Muscle of back (tissue), 11 donors: ENCODE measurements around the gene FIBCD1. TPM values are rescaled to one million over a fixed set of nuclear protein-coding genes. Genes with fewer than 3 reads are reported as not detected.
A peak's percentile ranks its signal among the peaks of the same experiment; 100 is the strongest.
"Not testable (repeated sequence)": the region's sequence is repeated elsewhere in the genome, so short reads cannot be mapped to it uniquely, and the experiment has no call there.

Experiments used
- DNase-seq, 3 donors: peaks; one replicate each; pipeline versions ENCODE4 v3.0.0 to v3.0.0-alpha.2; 2013
- polyA plus RNA-seq, 10 donors: library from polyadenylated mRNA; unstranded; fragments of 120-200 nt; gene quantifications; one replicate each; pipeline ENCODE4 v1.2.1, GENCODE V29; 2013; ENCODE audit not compliant: insufficient read length in 10 of 10

Gene FIBCD1
- polyA plus RNA-seq, 10 donors, result 0.12 to 0.22 TPM; not detected in 8

DNA sequence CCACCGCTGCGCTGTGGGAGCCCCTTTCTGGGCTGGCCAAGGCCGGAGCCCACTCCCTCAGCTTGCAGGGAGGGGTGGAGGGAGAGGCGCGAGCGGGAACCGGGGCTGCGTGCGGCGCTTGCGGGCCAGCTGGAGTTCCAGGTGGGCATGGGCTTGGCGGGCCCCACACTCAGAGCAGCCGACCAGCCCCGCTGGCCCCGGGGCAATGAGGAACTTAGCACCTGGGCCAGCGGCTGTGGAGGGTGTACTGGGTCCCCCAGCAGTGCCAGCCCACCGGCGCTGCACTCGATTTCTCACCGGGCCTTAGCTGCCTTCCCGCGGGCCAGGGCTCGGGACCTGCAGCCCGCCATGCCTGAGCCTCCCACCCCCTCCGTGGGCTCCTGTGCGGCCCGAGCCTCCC is 29.0 kb downstream of the FIBCD1 start:
- not testable (repeated sequence) for DNase-seq

GRCh38 chr9:130908878-130909355 is 30.1 kb downstream of the FIBCD1 start:
- no peak for DNase-seq

GRCh38 chr9:130908146-130908877 is 30.7 kb downstream of the FIBCD1 start:
- no peak for DNase-seq

DNA sequence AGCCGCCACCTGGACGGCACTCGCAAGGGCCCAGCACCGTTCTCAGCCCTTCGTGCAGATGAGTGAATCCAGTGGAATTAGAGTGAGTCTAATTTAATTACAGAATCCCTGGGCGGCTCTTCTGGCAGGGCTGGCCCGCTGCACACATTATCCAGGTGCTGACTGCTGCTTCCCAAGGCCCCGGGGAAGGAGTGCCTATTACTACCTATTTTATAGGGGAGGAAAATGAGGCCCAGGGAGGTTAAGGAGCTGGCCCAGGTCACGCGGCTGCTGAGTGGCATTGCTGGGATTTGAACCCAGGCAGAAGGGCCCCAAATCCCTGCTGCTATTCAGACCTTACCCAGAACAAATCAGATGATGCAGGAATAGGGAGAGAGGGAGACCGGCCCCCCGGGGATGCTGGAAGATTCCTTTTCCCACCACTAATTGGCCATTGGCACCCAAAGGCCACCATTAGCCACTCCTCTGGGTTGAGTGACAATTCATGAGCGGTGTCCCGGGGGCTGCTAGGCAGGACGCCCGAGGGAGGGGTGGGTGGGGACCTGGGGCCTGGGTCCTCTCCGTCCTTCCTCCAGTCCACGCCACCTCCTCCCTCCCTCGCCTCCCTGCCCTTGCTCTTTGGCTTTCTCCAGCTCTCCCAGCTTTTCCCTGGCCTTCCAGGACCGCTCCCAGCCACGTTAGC is 32.2 kb downstream of the FIBCD1 start:
- no peak for DNase-seq

DNA sequence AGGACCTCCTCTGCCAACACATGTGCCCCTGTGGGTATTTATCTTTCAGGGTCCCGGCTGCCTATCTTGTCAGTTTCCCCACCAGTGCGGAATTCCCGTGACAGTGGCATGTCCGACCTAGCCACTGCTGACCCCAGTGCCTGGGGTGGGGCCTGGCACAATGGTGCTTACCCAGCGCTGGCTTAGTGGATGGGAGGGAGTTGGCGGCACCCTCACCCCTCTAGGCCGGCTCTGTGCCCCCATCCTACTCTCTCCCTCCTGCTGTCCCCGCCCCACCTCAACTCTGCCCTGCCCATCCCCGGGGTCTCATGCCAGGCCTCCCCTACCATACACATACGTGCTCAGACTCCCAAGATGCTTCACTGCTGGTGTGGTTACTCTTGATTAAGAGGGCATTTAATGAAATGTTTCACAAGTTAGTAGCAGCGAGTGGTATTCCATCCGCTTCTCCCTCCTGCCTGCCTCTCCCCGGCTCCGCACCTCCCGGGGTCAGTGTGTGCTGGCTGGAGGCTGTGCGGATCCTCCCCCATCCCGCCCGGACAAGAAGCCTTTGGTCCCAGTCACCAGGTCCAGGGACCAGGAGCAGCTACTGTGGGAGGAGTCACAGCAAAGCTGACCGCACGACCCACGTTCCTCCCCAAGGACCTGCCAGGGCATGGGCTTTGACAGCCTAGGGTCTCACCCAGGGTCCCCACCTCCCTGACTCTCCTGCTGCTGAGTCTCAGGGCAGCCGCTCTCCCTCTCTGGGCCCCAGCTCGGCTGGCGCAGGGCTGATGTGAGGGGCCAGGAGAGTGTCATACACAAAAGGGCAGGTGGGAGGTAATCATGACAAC is 32.9 kb downstream of the FIBCD1 start:
- DNase-seq, result no peak

GRCh38 chr9:130905125-130905901 is 33.7 kb downstream of the FIBCD1 start:
- no peak for DNase-seq

GRCh38 chr9:130904070-130905044 is 34.7 kb downstream of the FIBCD1 start:
- no peak for DNase-seq

DNA sequence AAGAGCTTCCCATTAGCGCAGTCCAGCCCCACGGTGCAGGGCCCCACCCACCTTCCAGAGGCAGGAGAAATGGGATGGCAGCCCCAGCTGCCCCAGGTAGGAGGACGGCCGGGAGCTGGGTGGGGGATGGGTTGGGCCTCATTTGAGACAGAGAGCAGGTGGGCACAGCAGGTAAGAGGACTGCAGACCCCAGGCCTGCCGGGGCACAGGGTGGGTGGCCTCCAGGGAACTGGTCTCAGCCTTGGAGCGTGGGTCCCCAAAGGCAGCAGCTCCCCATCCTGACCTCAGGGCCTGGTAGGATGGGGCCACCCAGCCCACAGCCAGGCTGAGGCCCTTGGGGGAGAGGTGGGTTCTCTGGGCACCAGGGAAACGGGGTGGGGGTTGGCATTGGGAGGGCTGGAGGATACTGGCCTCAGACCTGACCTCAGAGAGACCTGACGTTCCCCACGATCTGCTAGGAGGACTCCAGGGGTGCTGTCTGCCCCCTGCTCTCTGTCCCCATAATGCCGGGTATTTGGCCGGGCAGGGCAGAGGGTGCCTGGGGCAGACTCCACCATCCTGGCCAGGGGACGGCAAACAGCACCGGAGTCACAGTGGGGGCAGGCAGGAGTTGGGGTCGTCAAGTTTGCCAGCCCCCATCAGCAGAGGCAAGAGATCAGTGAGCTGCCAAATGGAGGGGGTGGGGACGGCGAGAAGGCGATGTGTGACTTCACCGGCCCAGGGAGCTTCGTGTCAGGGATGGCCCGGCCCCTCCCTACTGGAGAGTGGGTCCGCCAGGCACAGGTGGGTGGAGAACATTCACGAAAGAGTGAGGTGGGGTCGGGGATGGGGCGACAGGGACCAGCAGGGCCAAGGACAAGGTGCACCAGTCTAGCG is 35.6 kb downstream of the FIBCD1 start:
- DNase-seq, result no peak

DNA sequence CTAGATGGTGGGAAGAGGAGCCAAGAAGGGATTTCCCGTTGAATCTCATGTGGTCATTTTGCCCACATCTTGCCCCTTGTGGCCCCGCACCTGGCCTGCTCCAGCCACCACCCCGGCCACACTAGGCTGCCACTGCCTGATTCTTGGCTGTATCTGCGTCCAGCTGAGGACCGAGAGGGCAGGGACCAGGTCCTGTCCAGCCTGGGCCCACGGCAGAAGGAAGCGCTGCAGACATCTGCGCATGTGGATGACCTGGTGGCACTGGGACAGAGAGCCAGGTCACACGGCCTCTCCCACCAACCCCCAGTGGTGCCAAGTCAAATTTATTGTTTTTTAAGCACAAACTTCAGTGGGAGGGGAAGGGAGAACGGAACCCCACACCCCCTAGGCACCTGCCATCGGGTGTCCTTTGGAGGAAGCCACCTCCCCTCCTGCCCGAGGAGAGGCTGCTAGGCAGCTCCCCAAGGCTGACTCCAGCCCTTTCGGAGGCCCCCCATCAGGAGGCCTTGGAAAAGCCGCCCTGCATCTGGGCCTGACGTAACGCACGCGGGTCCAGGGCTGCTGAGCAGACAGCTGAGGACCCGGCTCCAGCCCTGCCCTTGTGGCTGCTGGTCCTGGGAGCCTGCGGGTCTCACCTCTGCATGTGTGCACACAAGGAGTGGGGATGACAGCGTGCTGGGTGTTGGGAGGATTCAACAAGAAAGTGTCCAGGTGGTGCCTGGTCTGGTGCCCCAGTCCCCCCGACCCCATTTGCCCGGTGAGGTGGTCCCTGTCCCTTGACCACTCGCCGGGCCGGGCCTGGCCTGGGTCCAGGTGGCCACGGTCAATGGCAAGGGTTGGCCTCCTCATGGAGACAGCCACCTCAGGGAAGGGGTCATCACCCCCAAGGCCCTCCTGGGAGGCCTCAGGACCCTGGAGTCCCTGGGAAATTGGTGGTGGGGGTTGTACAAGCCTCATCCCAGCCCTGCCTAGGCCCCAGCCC is 36.6 kb downstream of the FIBCD1 start:
- peak in 1 of 3 donors; percentile 52 for DNase-seq

GRCh38 chr9:130901498-130902203 is 37.4 kb downstream of the FIBCD1 start:
- no peak for DNase-seq

DNA sequence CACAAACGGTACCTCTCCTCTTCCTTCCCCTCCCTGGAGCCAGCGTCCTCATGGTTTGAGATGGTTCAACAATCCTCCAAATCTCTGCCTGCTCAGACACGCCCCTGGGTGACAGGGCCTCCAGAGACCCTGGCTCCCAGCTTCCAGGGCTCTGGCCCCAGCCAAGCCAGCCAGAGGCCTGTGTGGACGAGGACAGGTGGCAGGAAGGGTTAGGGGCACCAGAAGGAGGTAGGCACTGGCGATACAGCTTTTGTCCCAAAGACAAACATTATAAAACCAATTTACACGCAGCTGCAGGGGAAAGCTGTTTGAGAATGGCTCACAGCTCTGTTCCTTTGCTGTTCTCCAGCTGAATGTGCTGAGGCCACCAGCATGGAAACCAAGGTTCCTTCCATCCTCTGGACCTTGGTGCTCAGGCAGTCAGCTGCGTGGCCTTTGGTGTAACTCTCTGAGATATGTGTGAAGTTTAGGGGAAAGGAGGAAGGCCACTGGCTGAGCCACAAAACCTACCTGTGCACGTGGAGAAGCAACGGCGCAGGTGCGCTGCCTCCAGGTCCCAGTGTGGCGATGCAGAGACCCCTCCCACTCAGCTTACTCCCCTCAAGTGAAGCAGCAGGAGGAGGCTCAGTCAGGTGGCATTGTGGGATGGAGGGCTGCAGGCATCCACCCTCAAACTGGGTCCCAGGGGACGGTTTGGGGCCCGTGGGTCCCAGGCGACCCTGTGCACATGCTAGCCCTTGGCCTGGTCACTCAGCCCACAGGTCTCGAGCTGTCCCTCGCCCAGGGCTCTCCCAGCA is 38.1 kb downstream of the FIBCD1 start:
- DNase-seq, result no peak

DNA sequence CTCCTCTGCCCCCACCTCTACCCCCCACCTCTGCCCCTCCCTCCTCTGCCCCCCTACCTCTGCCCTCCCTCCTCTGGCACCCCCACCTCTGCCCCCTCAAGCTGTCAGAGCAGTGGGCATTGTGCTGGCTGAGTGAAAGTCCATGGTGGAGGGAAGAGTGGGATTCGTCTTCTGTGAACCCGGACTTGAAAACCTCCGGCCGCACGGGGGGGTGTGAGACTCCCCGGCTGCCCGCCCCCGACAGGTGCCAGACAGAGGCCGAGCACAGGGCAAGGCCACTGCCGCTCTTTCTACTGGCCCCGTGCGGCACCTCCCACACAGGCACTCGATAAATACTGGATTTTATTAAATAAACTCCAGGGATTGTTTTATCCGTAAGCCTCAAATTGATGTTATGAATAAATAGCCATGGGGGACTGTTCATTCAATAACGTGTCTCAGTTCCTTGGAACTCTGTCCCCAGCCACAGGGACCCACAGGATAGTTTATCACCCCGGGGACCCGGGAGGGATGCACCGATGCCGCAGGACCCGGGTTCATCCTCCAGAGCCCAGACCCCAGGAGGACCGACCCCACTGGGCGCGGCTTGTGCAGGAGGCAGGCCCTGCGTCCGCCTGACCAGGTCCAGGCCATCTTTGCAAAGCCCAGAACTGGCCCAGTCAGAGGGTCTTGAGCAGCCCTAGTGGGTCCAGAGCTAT is 39.8 kb downstream of the FIBCD1 start:
- DNase-seq, result no peak

- no peak for DNase-seq
Measured at GRCh38 chr9:130898552-130898852, 40.5 kb downstream of the FIBCD1 start.

GRCh38 chr9:130897848-130898551 is 41.0 kb downstream of the FIBCD1 start:
- no peak for DNase-seq

DNA sequence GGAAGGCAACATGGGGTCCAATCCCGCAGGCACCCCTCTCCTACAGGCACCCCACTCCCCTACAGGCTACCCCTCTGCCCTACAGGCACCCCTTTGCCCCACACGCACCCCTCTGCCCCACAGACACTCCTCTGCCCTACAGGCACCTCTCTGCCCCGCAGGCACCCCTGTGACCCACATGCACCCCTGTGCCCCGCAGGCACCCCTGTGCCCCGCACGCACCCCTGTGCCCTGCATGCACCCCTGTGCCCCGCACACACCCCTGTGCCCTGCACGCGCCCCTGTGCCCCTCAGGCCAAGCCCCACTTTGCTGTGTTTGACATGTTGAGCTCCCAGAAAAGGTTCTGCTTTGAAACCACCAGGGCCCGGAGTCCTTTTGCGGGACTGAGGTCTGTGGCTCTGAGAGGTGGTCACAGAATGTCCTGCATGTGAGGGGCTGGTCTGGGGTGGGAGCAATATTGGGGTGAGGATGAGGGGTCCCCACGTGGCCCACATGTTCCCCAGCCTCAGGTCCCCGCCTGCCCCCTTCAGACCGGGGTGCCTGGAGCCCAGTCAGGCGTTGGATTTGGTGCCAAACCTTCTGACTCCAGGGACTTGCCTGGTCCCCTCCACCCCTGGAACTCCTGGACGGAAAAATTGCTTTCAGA is 41.8 kb downstream of the FIBCD1 start:
- no peak for DNase-seq
